Neural cell (in vitro differentiated cells): ENCODE measurements around the gene EXOC8. TPM values are rescaled to one million over a fixed set of nuclear protein-coding genes. Genes with fewer than 3 reads are reported as not detected.

Experiments used
- H2AFZ ChIP-seq: fragments of 200-600, 300-800 bp; sonication (generic), shearing (Covaris generic); 2 replicates; pipeline ENCODE4 v1.6.0; 2014; ENCODE audit warnings: low read depth, mild to moderate bottlenecking, antibody characterized with exemption, low read length, moderate library complexity
- H3F3A ChIP-seq: fragments of 200-600 bp; shearing (Covaris generic); 2 replicates; pipeline ENCODE4 v1.6.1; 2016; ENCODE audit warnings: mild to moderate bottlenecking, moderate library complexity, mixed read lengths, antibody characterized with exemption, low read length; ENCODE audit not compliant: insufficient read depth, poor library complexity, severe bottlenecking
- H3K27ac ChIP-seq: fragments of 200-600, 300-800 bp; sonication (generic), shearing (Covaris generic); 2 replicates; pipeline ENCODE4 v1.5.1; 2014; ENCODE audit warnings: mild to moderate bottlenecking, low read length, moderate library complexity
- H3K27me3 ChIP-seq: fragments of 300-800, 200-600 bp; sonication (generic), shearing (Covaris generic); 2 replicates; pipeline ENCODE4 v1.6.0; 2014; ENCODE audit warnings: mild to moderate bottlenecking, low read depth, low read length, moderate library complexity; ENCODE audit not compliant: insufficient read depth
- H3K36me3 ChIP-seq: fragments of 300-800, 200-600 bp; sonication (generic), shearing (Covaris generic); 2 replicates; pipeline ENCODE4 v1.5.1; 2014; ENCODE audit warnings: mild to moderate bottlenecking, antibody characterized with exemption, low read length, moderate library complexity; ENCODE audit not compliant: insufficient read depth
- H3K4me2 ChIP-seq: fragments of 300-800, 200-600 bp; sonication (generic), shearing (Covaris generic); 2 replicates; pipeline ENCODE4 v1.6.0; 2014; ENCODE audit warnings: mild to moderate bottlenecking, low read length
- H3K4me3 ChIP-seq: fragments of 300-800, 200-600 bp; sonication (generic), shearing (Covaris generic); 2 replicates; pipeline ENCODE4 v1.5.1; 2014; ENCODE audit warnings: mild to moderate bottlenecking, low read length, moderate library complexity
- H3K79me2 ChIP-seq: fragments of 200-600 bp; shearing (Covaris generic); replicated peaks from 2 replicates; pipeline ENCODE4 v1.6.0; 2014; ENCODE audit warnings: mild to moderate bottlenecking, low read length, moderate library complexity; ENCODE audit not compliant: insufficient read depth
- H3K9ac ChIP-seq: fragments of 300-800, 200-600 bp; sonication (generic), shearing (Covaris generic); 2 replicates; pipeline ENCODE4 v1.6.1; 2016; ENCODE audit warnings: mild to moderate bottlenecking, low read length, mixed read lengths
- H3K9me2 ChIP-seq: fragments of 200-600 bp; shearing (Covaris generic); 2 replicates; pipeline ENCODE4 v1.6.1; 2016; ENCODE audit warnings: mild to moderate bottlenecking, low read length, mixed read lengths; ENCODE audit not compliant: insufficient read depth
- H3K9me3 ChIP-seq: fragments of 200-600, 300-800 bp; sonication (generic), shearing (Covaris generic); 2 replicates; pipeline ENCODE4 v1.6.1; 2016; ENCODE audit warnings: mild to moderate bottlenecking, mixed run types, low read length, moderate library complexity, mixed read lengths
- H4K20me1 ChIP-seq: fragments of 200-600 bp; shearing (Covaris generic); 2 replicates; pipeline ENCODE4 v1.6.1; 2016; ENCODE audit warnings: mild to moderate bottlenecking, mixed run types; ENCODE audit not compliant: insufficient read depth
- CTCF ChIP-seq: fragments of 450-650 bp; IDR thresholded peaks from 2 replicates; pipeline ENCODE4 v1.5.1; 2014; ENCODE audit warnings: antibody characterized with exemption, mild to moderate bottlenecking, moderate library complexity; ENCODE audit not compliant: poor library complexity, severe bottlenecking
- EP300 ChIP-seq: fragments of 450-650 bp; conservative IDR thresholded peaks from 2 replicates; pipeline ENCODE4 v1.6.1; 2014; ENCODE audit warnings: antibody characterized with exemption, mild to moderate bottlenecking, moderate library complexity; ENCODE audit not compliant: poor library complexity, severe bottlenecking
- EZH2 ChIP-seq: fragments of 200-600, 300-800 bp; shearing (Covaris generic), sonication (generic); IDR thresholded peaks from 2 replicates; pipeline ENCODE4 v1.6.1; 2014; ENCODE audit warnings: antibody characterized with exemption, low read length, borderline replicate concordance, mild to moderate bottlenecking; ENCODE audit not compliant: insufficient read depth, poor library complexity, severe bottlenecking
- MXI1 ChIP-seq: fragments of 450-650 bp; conservative IDR thresholded peaks from 2 replicates; pipeline ENCODE4 v1.6.1; 2014; ENCODE audit warnings: antibody characterized with exemption, mild to moderate bottlenecking; ENCODE audit not compliant: poor library complexity, severe bottlenecking
- POLR2AphosphoS5 ChIP-seq: IDR thresholded peaks from 2 replicates; pipeline ENCODE4 v1.6.1; 2012
- RAD21 ChIP-seq: fragments of 450-650 bp; conservative IDR thresholded peaks from 2 replicates; pipeline ENCODE4 v1.6.1; 2014; ENCODE audit warnings: antibody characterized with exemption, mild to moderate bottlenecking, moderate library complexity
- REST ChIP-seq: IDR thresholded peaks from 2 replicates; pipeline ENCODE4 v1.6.1; 2012; ENCODE audit warnings: borderline replicate concordance
- SMC3 ChIP-seq: fragments of 450-650 bp; conservative IDR thresholded peaks from 2 replicates; pipeline ENCODE4 v1.6.1; 2014; ENCODE audit warnings: antibody characterized with exemption, mild to moderate bottlenecking, moderate library complexity; ENCODE audit not compliant: poor library complexity
- TAF1 ChIP-seq: IDR thresholded peaks from 2 replicates; pipeline ENCODE4 v1.6.1; 2012; ENCODE audit warnings: low read depth
- polyA plus RNA-seq: library from polyadenylated mRNA; depleted of rRNA; stranded (reverse); fragments of >200 nt; gene quantifications from 2 replicates; pipeline ENCODE4 v1.2.3, GENCODE V29; 2014

Gene EXOC8
- polyA plus RNA-seq, 1 donor from 2014 or later: 12.9 TPM

DNA sequence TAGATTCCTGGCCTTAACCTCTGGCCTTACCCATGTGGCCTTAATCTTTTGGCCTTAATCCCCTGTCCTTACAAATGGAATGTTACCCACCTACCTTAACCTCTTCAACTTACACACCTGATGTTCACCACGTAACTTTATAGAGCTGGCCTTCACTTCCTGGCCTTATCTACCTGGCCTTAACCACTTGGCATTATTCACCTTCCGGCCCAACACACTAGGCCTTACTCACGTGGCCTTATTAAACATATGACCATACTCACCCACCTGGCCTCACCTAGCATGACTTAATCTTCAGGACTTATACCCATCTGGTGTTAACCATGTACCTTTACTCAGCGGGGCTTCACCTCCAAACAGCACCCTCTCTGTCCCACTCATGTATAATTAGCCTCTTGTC is 41.7 kb downstream of the EXOC8 start:
- no peaks in the 10 kb centered on the region for H3K27me3 ChIP-seq
- TF ChIP-seq RAD21: no peak
- H3K27ac ChIP-seq: no peak overlapping the region
- H3K9me3 ChIP-seq: no peaks in the 10 kb centered on the region
- no peak overlapping the region for H3K9ac ChIP-seq
- H3K9me2 ChIP-seq: no peaks in the 10 kb centered on the region
- H4K20me1 ChIP-seq: no peaks in the 10 kb centered on the region
- no peak overlapping the region for H3K4me3 ChIP-seq
- no peak overlapping the region for H2AFZ ChIP-seq
- H3K4me2 ChIP-seq: no peak overlapping the region
- H3K79me2 ChIP-seq: no peaks in the 10 kb centered on the region
- no peaks in the 10 kb centered on the region for H3K36me3 ChIP-seq
- no peaks in the 10 kb centered on the region for H3F3A ChIP-seq

GRCh38 chr1:231286603-231287002 is 51.0 kb downstream of the EXOC8 start:
- Histone ChIP-seq H3K36me3 (no peaks in the 10 kb centered on the region), H4K20me1 (no peaks in the 10 kb centered on the region), H3K9ac (no peak overlapping the region), H3K79me2 (no peaks in the 10 kb centered on the region), H3K27ac (no peak overlapping the region), H2AFZ (no peak overlapping the region), H3K27me3 (no peaks in the 10 kb centered on the region), H3K4me2 (no peak overlapping the region), H3F3A (no peaks in the 10 kb centered on the region), H3K4me3 (no peak overlapping the region), H3K9me3 (no peaks in the 10 kb centered on the region), H3K9me2 (no peaks in the 10 kb centered on the region)
- TF ChIP-seq EZH2 (no peak), MXI1 (no peak), POLR2AphosphoS5 (no peak), EP300 (no peak), RAD21 (no peak), SMC3 (no peak), TAF1 (no peak), REST (no peak), CTCF (no peak)

DNA sequence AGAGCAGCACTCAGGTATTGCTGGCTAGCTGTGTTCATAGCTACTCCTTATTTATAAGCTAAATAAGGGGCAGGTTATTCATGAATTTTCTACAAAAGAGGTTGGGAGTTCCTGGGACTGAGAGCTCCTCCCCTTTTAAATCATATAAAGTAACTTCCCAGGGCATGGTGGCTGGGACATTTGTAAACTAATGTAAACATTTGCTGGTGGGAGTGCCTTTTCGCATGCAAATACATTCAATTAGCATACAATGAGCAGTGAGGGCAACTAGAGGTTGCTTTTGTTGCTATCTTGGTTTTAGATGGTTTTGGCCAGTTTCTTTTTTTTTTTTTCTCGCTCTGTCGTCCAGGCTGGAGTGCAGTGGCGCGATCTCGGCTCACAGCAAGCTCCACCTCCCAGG is 53.2 kb downstream of the EXOC8 start:
- H3K36me3 ChIP-seq: no peaks in the 10 kb centered on the region
- H3K27ac ChIP-seq: no peak overlapping the region
- H3F3A ChIP-seq: no peaks in the 10 kb centered on the region
- no peak overlapping the region for H3K9ac ChIP-seq
- no peaks in the 10 kb centered on the region for H4K20me1 ChIP-seq
- H3K9me2 ChIP-seq: no peaks in the 10 kb centered on the region
- TF ChIP-seq CTCF (no peak), MXI1 (no peak), SMC3 (no peak), POLR2AphosphoS5 (no peak), EP300 (no peak), RAD21 (no peak), REST (no peak), TAF1 (no peak), EZH2 (no peak)
- H3K4me2 ChIP-seq: no peak overlapping the region
- H2AFZ ChIP-seq: no peak overlapping the region
- no peaks in the 10 kb centered on the region for H3K79me2 ChIP-seq
- H3K9me3 ChIP-seq: no peaks in the 10 kb centered on the region
- H3K4me3 ChIP-seq: no peak overlapping the region
- no peaks in the 10 kb centered on the region for H3K27me3 ChIP-seq
